ENCODE results near the gene C20orf141. TPM values are rescaled to one million over a fixed set of nuclear protein-coding genes. Genes with fewer than 3 reads are reported as not detected.
A peak's percentile ranks its signal among the peaks of the same experiment; 100 is the strongest.

Gene C20orf141
- total and polyA plus RNA-seq, 7 donors, result 0.15 TPM; not detected in 6

DNA sequence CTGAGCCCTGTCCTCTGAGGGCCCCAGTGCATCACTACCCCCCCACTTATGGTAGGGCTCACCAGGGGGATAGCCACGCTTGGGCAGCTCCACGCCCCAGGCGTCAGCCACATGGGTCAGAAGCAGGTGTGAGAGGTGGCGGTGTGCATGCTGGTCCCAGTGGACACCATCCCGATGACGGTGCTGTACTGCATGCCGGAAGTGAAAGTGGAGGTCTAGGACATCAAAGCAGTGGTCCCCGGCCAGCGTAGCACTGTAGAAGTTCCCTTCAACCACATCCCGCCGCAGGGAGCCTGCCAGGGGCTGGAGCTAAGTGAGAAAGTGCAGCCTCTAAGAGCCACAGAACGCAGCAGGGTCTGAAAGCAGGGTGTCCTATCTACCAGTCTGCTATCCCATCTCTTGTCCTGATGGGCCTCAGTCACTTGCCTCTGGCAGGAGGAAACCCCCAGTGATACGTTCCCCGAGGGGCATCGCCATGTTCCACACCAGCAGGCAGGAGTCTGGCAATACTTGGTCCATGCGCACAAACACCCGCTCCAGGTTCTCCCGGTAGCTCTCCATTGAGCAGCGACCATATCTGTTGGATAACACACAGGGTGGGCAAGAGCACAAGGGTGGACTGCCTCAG lies 23.5 kb downstream of the C20orf141 start:
- Histone ChIP-seq H3K4me1 (peaks cover 0 to 24% (median 14%) of the 10 kb centered on the region in 4 donors), H3K36me3 (peaks cover 0 to 24% (median 0%) of the 10 kb centered on the region in 4 donors), H3K27ac (no peak overlapping the region), H3K27me3 (no peaks in the 10 kb centered on the region), H3K4me3 (no peak overlapping the region), H3K9me3 (no peaks in the 10 kb centered on the region)
- TF ChIP-seq POLR2A (IDR thresholded peaks at IDR 0.05), result no peak
- no peak for TF ChIP-seq POLR2AphosphoS5 (IDR thresholded peaks at IDR 0.05)
- TF ChIP-seq EP300 (IDR thresholded peaks at IDR 0.05), result no peak
- TF ChIP-seq CTCF (IDR thresholded peaks at IDR 0.05), result no peak
- WGBS, 2 donors, result 90 to 96% methylated on average over 19 of the region's 19 CpGs
- DNase-seq, result no peak
- intact Hi-C loops (cut with DNase I), result loop anchor here (5.0 kb wide), 1 partner anchor 366 kb away; the partner anchor contains the start of gene SNRPB

- no peak for TF ChIP-seq CTCF (IDR thresholded peaks at IDR 0.05)
- no peak for TF ChIP-seq POLR2AphosphoS5 (IDR thresholded peaks at IDR 0.05)
- no peak for TF ChIP-seq EP300 (IDR thresholded peaks at IDR 0.05)
- TF ChIP-seq POLR2A (IDR thresholded peaks at IDR 0.05), result no peak
- Histone ChIP-seq H3K9me3 (no peaks in the 10 kb centered on the region), H3K4me1 (peaks cover 0 to 24% (median 14%) of the 10 kb centered on the region in 4 donors), H3K27ac (no peak overlapping the region), H3K36me3 (peaks cover 0 to 24% (median 0%) of the 10 kb centered on the region in 4 donors), H3K4me3 (no peak overlapping the region), H3K27me3 (no peaks in the 10 kb centered on the region)
- intact Hi-C loops (cut with DNase I), result loop anchor here (5.0 kb wide), 1 partner anchor 367 kb away; the partner anchor contains the start of gene SNRPB
- WGBS, 2 donors, result 95 to 97% methylated on average over 15 of the region's 15 CpGs
- no peak for DNase-seq
These were observed 24.3 kb downstream of the C20orf141 start for GRCh38 chr20:2838847-2839671.

GRCh38 chr20:2839732-2840137 lies 24.9 kb downstream of the C20orf141 start:
- DNase-seq, result no peak
- Histone ChIP-seq H3K27me3 (no peaks in the 10 kb centered on the region), H3K27ac (peak overlapping the region; percentile 86 to 95 (median 92)), H3K9me3 (no peaks in the 10 kb centered on the region), H3K36me3 (peaks cover 0 to 19% (median 0%) of the 10 kb centered on the region in 4 donors), H3K4me1 (peaks cover 0 to 24% (median 14%) of the 10 kb centered on the region in 4 donors), H3K4me3 (peak overlapping the region in 3 of 4 donors; percentile 79 to 96 (median 79))
- TF ChIP-seq POLR2AphosphoS5 (IDR thresholded peaks at IDR 0.05), result no peak
- no peak for TF ChIP-seq EP300 (IDR thresholded peaks at IDR 0.05)
- TF ChIP-seq CTCF (IDR thresholded peaks at IDR 0.05), result no peak
- WGBS, 2 donors, result 88 to 92% methylated on average over 21 of the region's 21 CpGs
- intact Hi-C loops (cut with DNase I), result loop anchor here (2.0 to 10.0 kb wide), 3 partner anchors 33 to 367 kb away; partner anchors contain the start of genes EBF4, PTPRA and SNRPB

GRCh38 chr20:2840138-2840966 lies 25.6 kb downstream of the C20orf141 start, which contains the start of the genes PCED1A and VPS16:
Gene PCED1A (minus strand): TSS chr20:2840655. CDS start chr20:2839912, 743 bp downstream.
Gene VPS16 (plus strand): TSS chr20:2840745. CDS start chr20:2840775, 30 bp downstream.
- H3K4me1 ChIP-seq, result peaks cover 0 to 24% (median 14%) of the 10 kb centered on the region in 4 donors
- peak within 1 kb of the TSS; percentile 86 to 95 (median 92) for H3K27ac ChIP-seq
- 5 to 8% methylated on average over 98 of the region's 98 CpGs for WGBS, 2 donors
- intact Hi-C loops (cut with DNase I), result loop anchor here (2.0 to 10.0 kb wide), 2 partner anchors 32 to 146 kb away; partner anchors contain the start of genes EBF4 and PTPRA
- H3K36me3 ChIP-seq, result peaks cover 0 to 13% (median 0%) of the 10 kb centered on the region in 4 donors
- peak; percentile 93 for DNase-seq
- H3K9me3 ChIP-seq, result no peaks in the 10 kb centered on the region
- H3K27me3 ChIP-seq, result no peaks in the 10 kb centered on the region
- H3K4me3 ChIP-seq, result peak within 1 kb of the TSS; percentile 79 to 96 (median 85)
- TF ChIP-seq POLR2A (IDR thresholded peaks at IDR 0.05) (peak; percentile 25 to 34), CTCF (IDR thresholded peaks at IDR 0.05) (no peak), EP300 (IDR thresholded peaks at IDR 0.05) (no peak), POLR2AphosphoS5 (IDR thresholded peaks at IDR 0.05) (peak; percentile 52 to 89 (median 78))
